Neural crest cell (in vitro differentiated cells): ENCODE measurements around the gene ZBP1. TPM values are rescaled to one million over a fixed set of nuclear protein-coding genes. Genes with fewer than 3 reads are reported as not detected.

ENCODE experiments used
- DNase-seq: peaks from one replicate; pipeline ENCODE4 v3.0.0; 2021; ENCODE audit warnings: low read depth, mixed read lengths, low spot score
- H3K27ac Mint-ChIP-seq: one replicate; pipeline ENCODE4 v1.8.0; 2021; ENCODE audit warnings: mild to moderate bottlenecking, mixed read lengths; ENCODE audit not compliant: unreplicated experiment
- H3K27me3 Mint-ChIP-seq: 2 replicates; pipeline ENCODE4 v1.8.0; 2021; ENCODE audit warnings: low read depth, mild to moderate bottlenecking, mixed read lengths
- H3K36me3 Mint-ChIP-seq: 2 replicates; pipeline ENCODE4 v1.8.0; 2021; ENCODE audit warnings: low read depth, mild to moderate bottlenecking, mixed read lengths
- H3K4me1 Mint-ChIP-seq: 2 replicates; pipeline ENCODE4 v1.8.0; 2021; ENCODE audit warnings: mixed read lengths
- H3K4me3 Mint-ChIP-seq: one replicate; pipeline ENCODE4 v1.8.0; 2021; ENCODE audit warnings: mild to moderate bottlenecking, mixed read lengths
- H3K9me3 Mint-ChIP-seq: 2 replicates; pipeline ENCODE4 v1.8.0; 2021; ENCODE audit warnings: mixed read lengths
- total RNA-seq: library from RNA; stranded (reverse); gene quantifications from 2 replicates; pipeline ENCODE4 v1.2.1, GENCODE V29; 2021
- TF ChIP-seq, protein P1 (sequence below): fragments of 200-600 bp; sonication (generic); conservative IDR thresholded peaks from 2 replicates; pipeline ENCODE4 v1.5.0; 2021; ENCODE audit warnings: antibody characterized with exemption, mild to moderate bottlenecking

ZBP1 gene
- total RNA-seq, 1 donor from 2014 or later, result not detected

DNA sequence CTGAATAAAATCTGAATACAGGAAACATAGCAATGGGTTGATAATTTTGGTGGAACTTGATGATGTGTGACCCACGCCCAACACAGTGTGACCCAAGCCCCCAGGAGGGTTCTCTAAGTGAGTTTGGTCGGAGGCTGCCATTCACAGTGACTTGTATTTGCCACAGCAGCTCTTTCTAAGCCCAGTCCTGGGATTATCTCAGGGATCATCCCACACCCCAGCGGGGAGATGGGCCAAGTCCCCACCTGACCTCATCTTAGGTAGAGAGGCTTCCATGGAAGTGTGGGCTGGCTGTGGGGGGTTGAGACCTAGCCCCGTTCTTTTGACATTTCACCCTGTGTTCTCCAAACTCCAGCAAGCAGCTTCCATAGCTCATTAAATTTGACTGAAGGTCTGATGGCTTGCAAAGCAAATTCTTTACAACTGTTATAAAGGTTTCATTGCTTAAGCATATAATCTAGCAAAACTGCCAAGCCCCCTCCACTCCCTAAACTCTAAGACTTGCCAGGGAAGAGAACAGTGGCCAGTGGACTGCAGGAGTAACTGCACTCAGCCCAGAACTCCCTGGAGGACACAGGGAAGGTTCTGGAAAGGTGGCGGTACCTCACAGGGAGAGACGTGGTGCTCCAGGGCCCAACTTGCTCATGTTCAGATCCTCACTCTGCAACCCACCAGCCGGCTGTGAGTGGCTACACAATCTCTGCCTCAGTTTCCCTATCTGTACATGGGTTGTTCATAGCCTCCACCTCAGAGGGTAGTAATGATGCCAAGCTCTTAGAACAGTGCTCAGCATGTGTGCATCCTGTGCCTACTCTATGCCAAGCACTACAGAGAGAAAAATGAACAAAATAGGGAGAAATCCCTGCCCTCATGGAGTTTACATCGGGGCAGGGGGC lies 60.3 kb downstream of the ZBP1 start:
- H3K27ac Mint-ChIP-seq, result no peak overlapping the region
- no peaks in the 10 kb centered on the region for H3K9me3 Mint-ChIP-seq
- TF ChIP-seq, protein P1, sequence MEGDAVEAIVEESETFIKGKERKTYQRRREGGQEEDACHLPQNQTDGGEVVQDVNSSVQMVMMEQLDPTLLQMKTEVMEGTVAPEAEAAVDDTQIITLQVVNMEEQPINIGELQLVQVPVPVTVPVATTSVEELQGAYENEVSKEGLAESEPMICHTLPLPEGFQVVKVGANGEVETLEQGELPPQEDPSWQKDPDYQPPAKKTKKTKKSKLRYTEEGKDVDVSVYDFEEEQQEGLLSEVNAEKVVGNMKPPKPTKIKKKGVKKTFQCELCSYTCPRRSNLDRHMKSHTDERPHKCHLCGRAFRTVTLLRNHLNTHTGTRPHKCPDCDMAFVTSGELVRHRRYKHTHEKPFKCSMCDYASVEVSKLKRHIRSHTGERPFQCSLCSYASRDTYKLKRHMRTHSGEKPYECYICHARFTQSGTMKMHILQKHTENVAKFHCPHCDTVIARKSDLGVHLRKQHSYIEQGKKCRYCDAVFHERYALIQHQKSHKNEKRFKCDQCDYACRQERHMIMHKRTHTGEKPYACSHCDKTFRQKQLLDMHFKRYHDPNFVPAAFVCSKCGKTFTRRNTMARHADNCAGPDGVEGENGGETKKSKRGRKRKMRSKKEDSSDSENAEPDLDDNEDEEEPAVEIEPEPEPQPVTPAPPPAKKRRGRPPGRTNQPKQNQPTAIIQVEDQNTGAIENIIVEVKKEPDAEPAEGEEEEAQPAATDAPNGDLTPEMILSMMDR, result no peak
- no peak overlapping the region for H3K4me3 Mint-ChIP-seq
- H3K4me1 Mint-ChIP-seq, result peaks cover 3% of the 10 kb centered on the region
- no peaks in the 10 kb centered on the region for H3K36me3 Mint-ChIP-seq
- H3K27me3 Mint-ChIP-seq, result peaks cover 34% of the 10 kb centered on the region
- DNase-seq, result no peak

DNA sequence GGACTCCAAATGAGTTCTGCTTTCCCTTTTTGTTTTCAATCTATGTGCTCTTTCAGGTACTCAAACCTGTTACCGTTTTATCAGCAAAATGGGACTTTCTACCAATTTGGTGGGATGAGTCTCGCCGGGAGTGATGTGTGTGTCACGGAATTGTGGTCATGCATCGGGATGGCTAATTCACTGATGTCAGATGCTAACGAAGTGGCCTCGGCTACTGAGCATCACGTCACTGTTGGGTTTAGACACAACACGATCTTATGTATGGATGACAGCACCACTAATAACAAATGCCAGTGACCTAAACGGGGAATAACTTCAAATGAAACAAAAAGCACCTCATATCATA lies 61.0 kb downstream of the ZBP1 start:
- Mint-ChIP-seq H3K36me3 (no peaks in the 10 kb centered on the region), H3K9me3 (no peaks in the 10 kb centered on the region), H3K4me3 (no peak overlapping the region), H3K27ac (no peak overlapping the region), H3K4me1 (peaks cover 3% of the 10 kb centered on the region), H3K27me3 (peaks cover 35% of the 10 kb centered on the region)
- TF ChIP-seq, protein P1, result no peak
- no peak for DNase-seq

DNA sequence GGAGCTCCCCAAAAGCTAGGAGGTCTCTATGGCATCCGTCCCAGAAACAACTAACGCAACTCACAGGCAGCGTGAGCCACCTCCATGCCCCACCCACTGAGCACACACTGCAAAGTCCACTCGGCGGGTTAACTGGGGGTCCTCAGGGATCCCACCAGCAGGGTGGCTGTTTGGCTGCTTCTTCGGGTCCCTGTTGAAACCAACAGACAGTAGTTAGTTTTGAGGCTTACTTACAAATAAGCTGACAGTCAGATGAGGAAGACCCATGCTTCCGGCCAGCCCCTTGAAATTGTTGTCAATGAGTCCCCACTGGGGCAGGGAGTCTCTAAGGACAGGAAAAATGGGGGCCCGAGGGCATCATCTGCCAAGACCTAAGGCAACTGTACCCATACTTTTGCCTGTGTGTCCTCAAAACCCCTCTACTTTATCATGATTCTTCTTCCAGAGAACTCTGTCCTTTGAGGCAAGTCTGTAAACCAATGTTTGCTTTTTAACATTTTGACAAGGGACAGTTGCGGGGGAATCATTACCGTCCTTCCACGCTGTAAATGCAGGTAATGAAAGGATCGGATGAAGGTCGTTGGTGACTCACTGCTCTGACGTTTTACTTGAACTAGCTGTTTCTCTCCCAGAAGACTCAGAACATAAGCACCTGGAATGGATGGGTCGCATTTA lies 61.5 kb downstream of the ZBP1 start:
- H3K27ac Mint-ChIP-seq, result no peak overlapping the region
- DNase-seq, result no peak
- H3K36me3 Mint-ChIP-seq, result no peaks in the 10 kb centered on the region
- TF ChIP-seq, protein P1, result no peak
- H3K4me3 Mint-ChIP-seq, result no peak overlapping the region
- peaks cover 35% of the 10 kb centered on the region for H3K27me3 Mint-ChIP-seq
- no peaks in the 10 kb centered on the region for H3K9me3 Mint-ChIP-seq
- peaks cover 3% of the 10 kb centered on the region for H3K4me1 Mint-ChIP-seq

DNA sequence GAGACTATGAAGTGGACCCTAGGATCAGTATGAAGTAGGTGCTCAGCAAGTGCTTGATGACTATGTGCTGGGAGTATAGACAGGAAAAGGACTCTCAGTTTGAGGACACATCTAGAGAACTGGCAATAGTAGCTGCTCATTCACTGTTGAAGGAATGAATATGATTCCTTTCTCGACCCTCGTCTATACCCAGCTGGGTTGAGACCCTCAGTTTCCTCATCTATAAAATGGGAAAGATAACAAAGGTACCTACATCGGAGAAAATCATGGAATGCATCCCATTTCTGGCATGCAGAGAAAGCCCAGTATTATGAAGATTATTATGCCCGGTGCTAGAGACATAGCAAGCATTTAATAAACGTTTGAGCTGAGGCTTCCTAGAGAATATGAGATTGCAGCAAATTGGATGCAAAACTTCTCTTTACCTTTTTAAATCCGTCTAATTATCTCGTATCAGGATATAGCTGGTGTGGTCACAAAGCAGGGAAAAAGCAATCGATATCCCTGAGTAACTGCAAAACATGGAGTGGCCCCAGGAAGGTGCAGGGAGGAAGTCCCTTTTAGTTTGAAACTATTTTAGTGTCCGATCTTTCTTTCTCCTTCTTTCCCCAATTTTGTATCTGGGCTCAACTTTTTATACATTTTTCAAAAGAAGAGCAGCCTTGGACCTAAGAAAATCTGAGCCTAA lies 62.2 kb downstream of the ZBP1 start:
- no peak for DNase-seq
- TF ChIP-seq, protein P1, result no peak
- Mint-ChIP-seq H3K4me3 (no peak overlapping the region), H3K4me1 (peaks cover 3% of the 10 kb centered on the region), H3K27me3 (peaks cover 35% of the 10 kb centered on the region), H3K27ac (no peak overlapping the region), H3K36me3 (no peaks in the 10 kb centered on the region), H3K9me3 (no peaks in the 10 kb centered on the region)

DNA sequence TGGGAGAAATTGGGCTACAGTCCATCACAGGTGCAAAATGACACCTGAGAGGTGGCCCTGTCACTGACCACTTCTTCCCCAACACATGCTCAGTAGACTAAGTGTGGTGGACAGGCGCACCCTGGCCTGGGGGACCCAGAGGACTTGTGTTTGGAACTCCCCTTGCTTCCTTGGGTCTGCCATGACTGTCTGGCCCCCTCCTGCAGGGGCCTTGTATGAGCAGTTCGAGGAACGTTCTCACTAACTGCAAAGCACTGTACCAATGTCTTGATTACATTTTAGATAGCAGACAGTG lies 63.3 kb downstream of the ZBP1 start:
- no peaks in the 10 kb centered on the region for H3K36me3 Mint-ChIP-seq
- TF ChIP-seq, protein P1, result no peak
- peaks cover 35% of the 10 kb centered on the region for H3K27me3 Mint-ChIP-seq
- no peaks in the 10 kb centered on the region for H3K9me3 Mint-ChIP-seq
- H3K4me1 Mint-ChIP-seq, result peaks cover 3% of the 10 kb centered on the region
- DNase-seq, result no peak
- no peak overlapping the region for H3K4me3 Mint-ChIP-seq
- peak overlapping the region; percentile 35 for H3K27ac Mint-ChIP-seq
